RKO (cell line): Measurements from ENCODE around the gene ZNF493.

Source experiments
- DNase-seq: peaks from one replicate; pipeline ENCODE4 v3.0.0-alpha.2; 2016; ENCODE audit warnings: low spot score

The ZNF493 gene

DNA sequence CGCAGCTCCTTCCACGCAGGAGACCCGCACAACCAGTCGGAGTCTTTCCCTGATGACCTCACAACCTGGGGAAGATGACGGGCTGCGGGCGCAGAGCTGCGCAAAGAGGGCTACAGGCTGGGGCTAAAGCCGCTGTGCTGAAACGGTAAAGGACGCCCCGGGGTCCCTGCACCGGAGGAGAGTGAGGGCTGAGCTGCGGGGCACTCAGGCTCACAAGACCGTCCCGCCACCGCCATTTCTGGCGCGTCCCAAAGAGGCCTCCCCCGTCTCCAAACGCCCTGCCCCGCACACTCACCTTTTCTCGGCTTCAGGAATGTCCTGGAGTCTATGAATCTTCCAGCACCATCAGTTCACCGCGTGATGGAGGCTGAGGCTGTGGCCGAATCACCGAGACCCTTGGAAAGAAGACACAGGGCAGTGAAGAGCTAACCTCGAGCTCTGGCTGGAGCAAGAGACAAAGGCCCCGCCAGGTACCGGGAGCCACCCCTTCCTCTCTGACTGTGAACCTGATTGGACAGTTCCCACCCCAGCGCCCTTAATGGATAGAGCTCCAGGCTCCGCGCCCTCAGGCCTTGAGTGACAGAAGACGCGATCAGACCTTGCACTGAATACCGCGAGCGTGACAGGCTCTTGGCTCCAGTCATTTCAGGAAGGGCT is 66.6 kb downstream of the ZNF493 start:
- no peak for DNase-seq

DNA sequence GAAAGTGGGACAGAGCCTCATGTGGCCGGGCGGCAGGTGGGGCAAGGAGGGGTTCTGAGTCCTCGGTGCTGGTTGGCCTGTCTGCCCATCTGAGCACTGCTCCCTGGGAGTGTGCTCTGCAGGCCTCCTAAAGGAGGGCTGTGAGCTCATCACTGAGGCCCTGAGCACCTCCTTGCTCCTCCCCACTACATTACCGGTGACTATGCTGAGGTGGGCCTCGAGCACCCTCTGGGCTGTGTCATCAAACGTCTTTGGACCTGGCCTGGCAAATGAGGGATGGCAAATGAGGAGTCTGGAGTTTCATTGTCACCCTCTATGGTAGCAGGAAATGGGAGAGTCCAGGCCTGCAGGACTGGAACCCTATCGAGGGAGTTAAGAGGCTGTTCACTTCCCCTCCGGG is 69.7 kb downstream of the ZNF493 start:
- no peak for DNase-seq

DNA sequence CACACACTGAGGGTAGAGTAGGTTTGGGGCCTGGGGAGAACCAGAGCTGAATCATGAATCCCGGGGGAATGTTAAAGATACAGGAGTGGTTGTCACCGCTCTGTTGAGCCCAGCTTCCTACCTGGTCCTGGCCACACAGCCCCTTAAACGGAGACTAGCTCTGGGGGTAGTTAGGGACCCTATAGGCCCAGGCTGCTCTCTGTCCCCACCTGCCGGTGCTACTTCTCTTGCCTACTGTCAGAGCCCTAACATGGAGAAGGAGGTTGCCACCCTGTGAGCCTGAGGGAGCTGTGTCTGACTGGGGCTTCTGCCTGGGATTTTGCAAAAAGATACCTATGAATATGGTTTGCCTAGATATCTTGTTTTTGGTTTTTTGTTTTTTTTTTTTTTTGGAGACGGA is 71.9 kb downstream of the ZNF493 start:
- DNase-seq: peak; percentile 9

DNA sequence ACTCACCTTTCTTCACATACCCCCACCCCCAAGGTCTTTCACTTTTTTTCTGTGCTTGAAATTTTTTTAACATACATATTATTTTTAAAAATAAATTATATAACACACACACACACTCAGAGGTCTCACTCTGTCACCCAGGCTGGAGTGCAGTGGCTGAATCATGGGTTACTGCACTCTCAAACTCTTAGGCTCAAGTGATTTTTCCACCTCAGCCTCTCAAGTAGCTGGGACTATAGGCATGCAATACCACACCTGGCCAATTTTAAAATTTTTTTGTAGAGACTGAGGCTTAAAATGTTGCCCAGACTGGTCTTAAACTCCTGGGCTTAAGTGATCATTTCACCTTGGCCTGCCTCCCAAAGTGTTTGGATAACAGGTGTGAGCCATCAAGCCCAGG is 75.6 kb downstream of the ZNF493 start:
- DNase-seq: no peak

DNA sequence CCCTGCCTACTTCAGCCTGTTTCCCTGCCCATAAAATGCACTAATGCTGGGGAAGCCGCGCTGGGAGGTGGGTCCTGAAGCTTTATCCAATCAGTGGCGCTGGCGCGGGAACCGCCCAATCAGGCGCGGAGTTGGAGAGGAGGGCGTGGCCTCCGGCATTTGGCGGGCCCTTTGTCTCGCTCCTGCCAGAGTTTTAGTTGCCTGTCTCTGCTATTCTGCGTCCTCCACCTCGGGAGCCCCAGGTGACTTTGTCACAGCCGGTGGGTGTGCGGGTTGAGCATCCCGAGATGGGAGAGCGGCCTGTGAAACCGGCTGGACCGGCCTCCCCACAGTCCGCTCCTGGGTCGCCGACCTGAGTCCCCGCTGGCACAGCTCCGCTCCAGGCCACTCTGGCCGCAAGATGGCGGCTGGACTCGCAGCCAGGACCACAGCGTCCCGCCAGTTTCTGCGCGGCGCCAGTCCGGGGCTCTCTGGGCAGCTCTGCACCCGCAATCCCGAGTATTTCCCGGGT is 77.8 kb downstream of the ZNF493 start:
- DNase-seq: no peak
